Ishikawa (cell line): ENCODE measurements around the gene CRELD2.

Experiments used
- CEBPB ChIP-seq: IDR thresholded peaks from 2 replicates; pipeline ENCODE4 v1.6.1; 2012
- CREB1 ChIP-seq: IDR thresholded peaks from 2 replicates; pipeline ENCODE4 v1.6.1; 2012; ENCODE audit warnings: low read depth
- EGR1 ChIP-seq: IDR thresholded peaks from 2 replicates; pipeline ENCODE4 v1.6.1; 2012
- EP300 ChIP-seq: IDR thresholded peaks from 2 replicates; pipeline ENCODE4 v1.6.1; 2012; ENCODE audit warnings: borderline replicate concordance
- FOXM1 ChIP-seq: IDR thresholded peaks from 2 replicates; pipeline ENCODE4 v1.6.1; 2012; ENCODE audit warnings: low read depth, borderline replicate concordance
- MAX ChIP-seq: IDR thresholded peaks from 2 replicates; pipeline ENCODE4 v1.6.1; 2012
- NFIC ChIP-seq: IDR thresholded peaks from 2 replicates; pipeline ENCODE4 v1.6.1; 2012
- RAD21 ChIP-seq: IDR thresholded peaks from 2 replicates; pipeline ENCODE4 v1.6.1; 2012; ENCODE audit warnings: low read depth
- REST ChIP-seq: IDR thresholded peaks from 2 replicates; pipeline ENCODE4 v1.6.1; 2012; ENCODE audit warnings: low read depth, mild to moderate bottlenecking
- TAF1 ChIP-seq: IDR thresholded peaks from 2 replicates; pipeline ENCODE4 v1.6.1; 2012; ENCODE audit warnings: low read depth, mild to moderate bottlenecking
- TCF12 ChIP-seq: IDR thresholded peaks from 2 replicates; pipeline ENCODE4 v1.6.1; 2012; ENCODE audit warnings: low read depth
- TEAD4 ChIP-seq: IDR thresholded peaks from 2 replicates; pipeline ENCODE4 v1.6.1; 2012
- YY1 ChIP-seq: IDR thresholded peaks from 2 replicates; pipeline ENCODE4 v1.6.1; 2012; ENCODE audit warnings: low read depth
- ZBTB7A ChIP-seq: IDR thresholded peaks from 2 replicates; pipeline ENCODE4 v1.6.1; 2012; ENCODE audit warnings: low read depth
- TF ChIP-seq, protein P1 (sequence below): IDR thresholded peaks from 2 replicates; pipeline ENCODE4 v1.6.1; 2012

The CRELD2 gene

GRCh38 chr22:49935561-49935960 is 17.1 kb downstream of the CRELD2 start:
- TF ChIP-seq TCF12 (no peak), YY1 (no peak), ZBTB7A (no peak), CEBPB (no peak), FOXM1 (no peak), MAX (no peak), CREB1 (no peak), TAF1 (no peak), TEAD4 (no peak), EP300 (no peak), EGR1 (no peak), NFIC (no peak), RAD21 (no peak), REST (no peak)
- TF ChIP-seq, protein P1, sequence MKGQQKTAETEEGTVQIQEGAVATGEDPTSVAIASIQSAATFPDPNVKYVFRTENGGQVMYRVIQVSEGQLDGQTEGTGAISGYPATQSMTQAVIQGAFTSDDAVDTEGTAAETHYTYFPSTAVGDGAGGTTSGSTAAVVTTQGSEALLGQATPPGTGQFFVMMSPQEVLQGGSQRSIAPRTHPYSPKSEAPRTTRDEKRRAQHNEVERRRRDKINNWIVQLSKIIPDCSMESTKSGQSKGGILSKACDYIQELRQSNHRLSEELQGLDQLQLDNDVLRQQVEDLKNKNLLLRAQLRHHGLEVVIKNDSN = no peak

DNA sequence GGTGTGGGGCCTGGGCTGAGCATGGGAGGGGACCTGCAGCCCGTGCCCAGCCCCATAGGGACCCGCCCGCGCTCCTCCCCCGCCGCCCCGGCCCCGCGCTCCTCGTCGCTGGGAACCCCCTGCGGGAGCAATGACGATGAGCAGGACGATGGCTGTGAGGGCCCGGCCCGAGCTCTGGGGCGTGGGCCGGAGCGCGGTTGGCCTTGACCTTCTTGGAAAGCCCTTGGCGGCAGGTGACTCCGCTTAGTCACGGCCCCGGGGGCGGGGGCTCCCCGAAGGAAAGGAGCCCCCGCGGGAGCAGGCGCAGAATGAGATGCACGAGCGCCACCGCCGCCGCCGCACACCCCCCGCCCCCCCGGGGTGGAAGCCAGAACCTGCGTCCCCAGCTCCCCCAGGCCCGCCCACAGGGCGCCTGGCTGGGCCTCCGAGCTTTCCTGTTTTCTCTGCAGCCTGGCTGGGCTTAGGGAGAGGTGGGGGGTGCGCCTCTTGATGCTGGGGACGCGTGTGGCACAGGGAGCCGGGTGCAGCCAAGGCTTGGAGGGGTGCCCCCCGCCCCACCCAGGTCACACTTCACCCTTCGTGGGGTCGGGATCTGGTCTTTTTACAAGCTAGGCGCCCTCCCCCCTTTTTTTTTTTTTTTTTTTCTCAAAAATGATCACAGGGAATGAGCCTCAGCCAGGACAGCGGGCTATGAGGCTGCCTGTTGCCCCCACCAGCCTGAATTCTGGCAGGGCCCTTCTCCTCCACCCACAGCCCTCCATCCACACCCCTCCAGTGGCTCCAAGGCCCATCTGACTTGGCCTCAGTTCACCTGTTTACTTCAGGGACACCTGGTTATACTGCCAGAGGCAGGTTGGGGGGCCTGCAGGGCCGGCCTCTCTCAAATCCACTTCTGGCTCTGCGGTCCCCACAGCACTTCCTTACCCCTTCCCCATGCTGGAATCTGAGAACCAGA is 17.9 kb downstream of the CRELD2 start:
- TF ChIP-seq FOXM1 (no peak), REST (no peak), EP300 (no peak), CREB1 (no peak), YY1 (no peak), MAX (peak; percentile 22; the same call in 1 of the 2 replicates), RAD21 (no peak), EGR1 (peak; percentile 29; the same call in 1 of the 2 replicates), NFIC (no peak), ZBTB7A (peak; percentile 95), TEAD4 (no peak), TCF12 (no peak), TAF1 (no peak)
- TF ChIP-seq, protein P1 = peak; percentile 16; the same call in 1 of the 2 replicates

DNA sequence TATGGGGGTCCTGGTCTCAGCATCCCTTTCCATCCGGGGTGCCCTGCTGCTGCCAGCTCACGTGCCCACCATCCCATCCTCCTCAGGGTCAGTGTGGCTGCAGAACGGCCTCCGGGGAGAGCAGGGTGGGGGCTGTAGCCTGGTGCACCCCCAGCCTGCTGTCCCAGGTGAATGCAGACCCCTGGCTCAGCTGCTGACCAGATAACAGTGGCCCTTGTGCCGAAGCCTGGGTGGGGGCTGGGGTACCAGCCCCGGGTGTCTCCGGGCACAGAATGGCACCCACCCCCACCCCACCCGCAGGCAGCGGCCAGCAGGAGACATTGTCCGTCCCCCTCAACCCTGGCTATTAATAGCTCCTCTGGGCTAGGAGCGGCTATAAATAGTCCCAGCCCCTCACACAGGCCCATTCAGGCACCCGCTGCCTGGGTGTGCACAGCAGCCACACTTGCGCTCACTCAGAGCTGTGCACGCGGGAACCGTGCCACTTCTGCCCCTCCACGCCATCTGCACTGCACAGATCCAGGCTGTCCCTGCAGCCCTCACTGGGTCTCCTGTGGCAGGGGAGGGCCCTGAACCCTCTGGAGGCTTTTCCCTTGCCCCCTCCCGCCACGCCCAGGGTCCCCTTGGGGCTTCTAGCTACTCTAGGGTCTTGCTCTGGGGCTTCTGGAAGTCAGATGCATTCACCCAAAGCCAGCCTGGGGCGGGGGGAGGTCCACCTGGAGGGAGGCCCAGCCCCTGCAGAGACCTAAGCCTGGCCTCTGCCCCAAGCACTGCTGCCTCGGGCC is 18.7 kb downstream of the CRELD2 start:
- TF ChIP-seq TAF1 (no peak), EP300 (no peak), NFIC (no peak), CEBPB (no peak), ZBTB7A (no peak), CREB1 (no peak), MAX (no peak), RAD21 (no peak)

GRCh38 chr22:49937758-49938564 is 19.5 kb downstream of the CRELD2 start:
- TF ChIP-seq TCF12 (no peak), CEBPB (no peak), TAF1 (no peak), EGR1 (no peak), REST (no peak), EP300 (no peak), NFIC (no peak), FOXM1 (no peak), MAX (no peak)
- TF ChIP-seq, protein P1 = no peak
